ENCODE measurements around the gene HSPG2.
"Not testable (repeated sequence)": the region's sequence is repeated elsewhere in the genome, so short reads cannot be mapped to it uniquely, and the experiment has no call there.

Gene HSPG2

GRCh38 chr1:21937034-21937371, at the start of gene HSPG2:
HSPG2 (minus strand) TSS chr1:21937310; CDS start chr1:21937217, 93 bp downstream.
- DNase-seq = no peak

GRCh38 chr1:21986386-21986785, 49.3 kb upstream of the HSPG2 start:
- DNase-seq = not testable (repeated sequence)

GRCh38 chr1:21985893-21986292, 48.8 kb upstream of the HSPG2 start:
- not testable (repeated sequence) for DNase-seq

GRCh38 chr1:21983539-21983938, 46.4 kb upstream of the HSPG2 start:
- DNase-seq = not testable (repeated sequence)

GRCh38 chr1:21982122-21982521, 45.0 kb upstream of the HSPG2 start:
- not testable (repeated sequence) for DNase-seq

DNA sequence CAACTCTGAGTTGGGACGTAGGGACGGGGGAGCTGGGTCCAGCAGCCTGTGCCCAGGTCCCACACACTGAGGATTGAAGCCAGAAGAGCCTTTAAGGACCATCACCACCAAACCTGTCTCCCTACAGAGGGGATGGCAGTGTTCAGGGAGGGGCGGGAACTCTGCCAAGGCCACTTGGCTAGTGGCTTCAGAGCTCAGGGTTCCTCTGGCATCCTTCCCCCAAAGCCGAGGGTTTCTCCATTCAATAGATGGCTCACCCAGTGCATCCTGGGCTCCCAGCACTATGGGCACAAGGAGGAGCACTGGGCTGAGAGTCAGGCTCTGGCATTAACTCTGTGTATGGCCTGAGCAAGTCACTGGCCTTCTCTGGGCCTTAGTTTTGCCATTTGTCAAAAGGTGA, 44.1 kb upstream of the HSPG2 start:
- not testable (repeated sequence) for DNase-seq

DNA sequence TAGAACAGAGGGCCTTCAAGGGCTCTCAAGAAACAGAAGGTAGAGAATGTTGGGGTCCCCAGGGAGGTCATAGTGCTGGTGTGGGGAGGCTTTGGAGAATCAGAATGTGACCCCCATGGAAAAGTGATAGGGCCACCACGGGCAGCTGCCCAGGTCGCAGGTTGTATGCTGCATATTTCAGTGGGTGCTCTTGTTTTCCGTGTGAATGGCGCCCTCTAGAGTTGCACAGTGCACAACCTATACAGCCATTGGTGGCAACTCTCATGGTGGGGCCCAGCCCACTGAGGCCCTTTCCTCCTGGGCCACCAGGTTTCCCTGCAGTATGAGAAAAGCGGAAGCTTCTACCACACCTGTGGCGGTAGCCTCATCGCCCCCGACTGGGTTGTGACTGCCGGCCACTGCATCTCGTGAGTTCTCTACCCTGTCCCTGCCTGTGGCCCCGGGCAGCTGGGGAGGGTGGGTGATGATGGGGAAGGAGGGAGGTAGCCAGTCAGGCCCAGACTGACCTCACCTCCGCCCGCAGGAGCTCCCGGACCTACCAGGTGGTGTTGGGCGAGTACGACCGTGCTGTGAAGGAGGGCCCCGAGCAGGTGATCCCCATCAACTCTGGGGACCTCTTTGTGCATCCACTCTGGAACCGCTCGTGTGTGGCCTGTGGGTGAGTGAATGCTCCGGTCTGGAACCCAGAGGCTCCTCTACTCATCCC, 43.6 kb upstream of the HSPG2 start:
- DNase-seq = not testable (repeated sequence)

DNA sequence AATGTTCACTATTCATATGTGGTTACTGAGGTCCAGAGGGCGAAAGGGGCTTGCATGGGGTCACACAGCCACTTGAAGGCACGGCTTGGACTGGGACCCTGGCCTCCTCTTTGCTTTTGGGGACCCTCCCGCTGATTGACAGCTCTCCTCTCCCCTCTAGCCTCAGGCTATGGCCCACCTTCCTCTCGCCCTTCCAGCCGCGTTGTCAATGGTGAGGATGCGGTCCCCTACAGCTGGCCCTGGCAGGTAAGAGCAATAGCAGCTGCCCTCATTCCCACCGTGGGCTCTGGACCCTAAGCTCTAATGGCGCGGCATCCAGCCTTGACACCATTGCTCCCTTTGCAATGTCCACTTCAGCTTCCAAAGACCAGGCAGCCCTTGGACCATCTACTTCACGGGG, 41.1 kb upstream of the HSPG2 start:
- DNase-seq = not testable (repeated sequence)

- not testable (repeated sequence) for DNase-seq
Measured at GRCh38 chr1:21976703-21977239, 39.7 kb upstream of the HSPG2 start, which contains the start of gene CELA3B. CELA3B (plus strand) TSS chr1:21977022; CDS start chr1:21977040, 18 bp downstream.

DNA sequence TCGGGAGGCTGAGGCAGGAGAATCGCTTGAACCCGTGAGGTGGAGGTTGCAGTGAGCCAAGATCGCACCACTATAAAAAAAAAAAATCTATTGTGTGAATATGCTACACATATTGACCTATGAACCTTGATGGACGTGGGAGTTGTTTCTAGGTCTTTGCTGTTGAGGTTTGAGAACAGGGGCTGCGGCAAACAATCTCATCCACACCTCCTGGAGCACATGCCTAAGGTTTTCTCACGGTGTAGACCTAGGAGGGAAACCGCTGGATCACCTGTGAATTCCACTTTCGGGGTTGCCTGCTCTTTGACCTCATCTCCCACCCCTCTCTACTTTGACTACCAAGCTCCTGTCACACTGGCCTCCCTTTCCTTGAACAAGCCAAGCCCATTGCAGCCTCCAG, 38.2 kb upstream of the HSPG2 start:
- DNase-seq = not testable (repeated sequence)

- not testable (repeated sequence) for DNase-seq
Measured at GRCh38 chr1:21974699-21975098, 37.6 kb upstream of the HSPG2 start.

GRCh38 chr1:21973948-21974347, 36.8 kb upstream of the HSPG2 start:
- not testable (repeated sequence) for DNase-seq

- not testable (repeated sequence) for DNase-seq
Measured at GRCh38 chr1:21972973-21973441, 35.9 kb upstream of the HSPG2 start.

GRCh38 chr1:21970523-21970922, 33.4 kb upstream of the HSPG2 start:
- DNase-seq = not testable (repeated sequence)

- DNase-seq = not testable (repeated sequence)
Measured at GRCh38 chr1:21969066-21969465, 32.0 kb upstream of the HSPG2 start.

- not testable (repeated sequence) for DNase-seq
Measured at GRCh38 chr1:21967216-21967615, 30.1 kb upstream of the HSPG2 start.

DNA sequence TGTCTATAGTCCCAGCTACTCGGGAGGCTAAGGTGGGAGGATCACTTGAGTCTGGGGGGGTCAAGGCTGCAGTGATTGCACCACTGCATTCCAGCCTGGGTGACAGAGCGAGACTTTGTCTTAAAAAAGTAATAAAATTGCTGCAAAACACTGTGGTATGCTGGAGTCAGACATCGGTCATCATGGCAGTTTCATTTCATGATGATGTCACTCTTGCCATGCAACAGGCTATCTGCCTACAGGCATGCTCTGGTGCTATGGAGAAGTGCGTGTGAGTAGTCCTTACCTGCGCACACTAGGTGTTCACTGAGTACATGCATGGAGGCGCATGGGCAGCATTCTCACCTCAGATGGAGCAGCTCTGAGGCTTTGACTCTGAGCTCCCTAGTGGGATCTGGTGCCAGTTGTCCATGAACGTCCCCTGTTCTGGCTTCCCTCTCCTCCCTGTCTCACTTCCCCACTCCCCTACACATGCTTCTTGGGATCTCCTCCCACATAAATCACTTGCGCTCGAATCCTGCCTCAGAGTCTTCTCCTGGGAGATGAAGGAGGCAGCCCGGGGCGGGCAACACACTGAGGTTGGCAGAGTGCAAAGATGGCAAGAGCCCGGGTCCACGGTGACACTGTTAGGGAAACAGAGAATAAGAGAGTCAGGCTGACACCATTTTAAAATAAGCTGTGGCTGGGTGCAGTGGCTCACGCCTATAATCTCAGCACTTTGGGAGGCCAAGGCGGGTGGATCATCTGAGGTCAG, 29.3 kb upstream of the HSPG2 start:
- no peak for DNase-seq

DNA sequence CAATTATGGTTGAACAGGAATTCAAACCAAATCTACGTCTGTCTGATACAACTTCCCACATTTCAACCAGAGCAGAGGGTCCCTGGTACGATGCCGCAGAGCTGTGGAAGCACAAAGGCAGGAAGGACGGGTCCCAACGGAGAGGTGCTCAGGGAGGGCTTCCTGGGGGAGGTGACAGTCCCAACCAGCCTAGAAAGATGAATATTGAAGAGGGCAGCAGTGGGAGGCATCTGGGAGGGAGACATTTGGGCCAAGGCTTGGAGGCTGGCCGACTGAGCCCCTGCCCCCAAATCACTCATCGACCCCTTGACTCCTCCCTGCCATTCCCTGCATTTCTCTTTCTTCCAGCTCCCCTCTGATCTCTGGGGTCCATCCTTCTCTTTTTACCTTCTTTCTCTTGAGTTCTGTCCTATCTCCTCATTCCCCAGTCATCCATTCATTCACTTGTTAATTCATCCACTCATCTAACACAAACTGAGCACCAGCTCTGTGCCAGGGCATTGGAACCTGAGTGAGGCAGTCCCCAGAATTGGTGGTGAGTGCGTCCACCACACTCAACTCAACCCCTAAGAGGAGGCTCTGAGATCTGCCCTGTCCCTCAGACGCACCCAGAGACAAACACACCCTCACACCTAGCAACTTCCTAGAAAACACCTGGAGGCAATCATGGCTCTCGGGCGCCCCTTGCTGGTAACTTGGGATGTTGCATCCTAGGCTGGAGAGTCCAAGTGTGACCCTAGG, 26.5 kb upstream of the HSPG2 start:
- peak; percentile 71 to 86 for DNase-seq

DNA sequence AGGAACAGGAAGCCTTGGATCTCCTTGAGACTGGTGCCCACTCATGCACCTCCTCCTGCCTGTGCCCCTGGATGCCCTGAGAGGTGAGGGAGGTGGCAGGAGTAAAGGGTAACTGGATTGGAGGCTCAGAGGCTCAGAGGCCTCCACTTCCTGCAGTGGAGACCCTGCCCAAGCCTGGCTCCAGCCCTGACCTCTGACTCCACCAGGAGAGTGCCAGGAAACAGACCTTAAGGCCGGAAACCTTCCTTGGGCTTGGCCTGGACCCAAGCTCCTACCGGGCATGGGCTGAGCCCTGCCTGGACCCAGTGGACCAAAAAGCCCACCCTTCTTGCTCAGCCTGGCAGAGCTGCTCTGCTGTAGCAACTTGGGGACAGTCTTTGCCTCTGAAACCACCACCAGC, 24.7 kb upstream of the HSPG2 start:
- no peak for DNase-seq

DNA sequence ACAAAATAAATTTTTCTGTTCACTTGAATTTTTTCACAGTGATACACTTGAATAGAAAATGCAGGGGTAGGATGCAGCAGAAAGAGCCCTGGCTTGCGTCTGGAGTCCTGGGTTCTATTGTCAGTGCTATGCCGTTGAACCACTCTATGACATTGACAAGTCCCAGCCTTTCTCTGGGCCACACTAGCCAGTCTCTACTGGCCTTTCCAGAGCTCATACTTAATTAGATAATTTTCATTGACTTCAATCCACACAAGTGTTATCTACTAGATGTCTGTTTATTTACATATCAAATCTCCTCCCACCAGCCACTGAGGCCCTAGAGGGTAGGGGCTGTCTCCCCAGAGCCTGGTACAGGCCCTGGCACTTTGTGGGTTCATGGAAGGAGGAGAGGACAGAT, 24.2 kb upstream of the HSPG2 start:
- no peak for DNase-seq

DNA sequence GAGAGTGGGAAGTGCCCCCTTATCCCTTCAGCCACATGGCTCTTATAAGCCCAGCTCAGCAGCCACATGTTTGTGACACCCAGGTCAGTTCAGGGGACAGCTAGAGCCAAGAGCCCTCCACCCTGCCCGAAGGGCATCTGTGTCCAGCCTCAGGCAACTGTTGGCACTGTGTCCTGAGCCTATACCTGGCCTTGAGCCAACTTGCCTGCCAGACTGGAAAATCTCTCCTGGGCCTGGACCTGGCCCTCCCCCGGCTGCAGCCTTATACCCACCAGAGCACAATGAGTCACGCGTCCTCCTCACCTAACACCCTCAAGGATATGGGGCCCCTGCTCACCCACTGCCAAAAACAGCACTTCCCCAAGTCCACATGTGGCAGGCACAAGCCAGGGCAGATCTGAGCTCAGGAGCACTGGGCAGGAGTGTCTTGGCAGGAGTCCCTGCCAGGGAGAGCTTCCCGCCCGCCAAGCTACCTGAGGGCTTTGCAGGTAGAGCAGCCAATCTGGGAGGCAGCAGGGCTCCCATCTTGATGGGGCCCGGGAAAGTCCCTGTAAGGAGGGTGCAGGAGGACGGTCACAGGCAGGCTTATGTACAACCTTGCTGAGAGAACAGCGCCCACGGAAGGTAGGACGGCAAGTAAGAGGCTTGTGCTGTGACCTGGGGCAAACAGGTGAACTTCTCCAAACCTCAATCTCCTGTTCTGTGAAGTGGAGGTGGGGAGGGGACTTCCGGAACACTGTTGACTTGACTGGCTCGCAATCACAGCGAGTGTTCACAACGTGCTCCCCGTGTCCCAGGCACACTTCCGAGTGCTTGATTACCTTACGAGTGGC, 19.8 kb upstream of the HSPG2 start:
- DNase-seq = peak; percentile 52 to 72

Data from activated CD4-positive, alpha-beta T cell treated with anti-CD3 and anti-CD28 coated beads for 4 hours (primary cell).